Endothelial cell of umbilical vein (primary cell): ENCODE measurements around the gene USP36. TPM values are rescaled to one million over a fixed set of nuclear protein-coding genes. Genes with fewer than 3 reads are reported as not detected.

Source experiments
- BruUV-seq: library from RNA; stranded (reverse); fragments of 400-500 nt; replicated peaks from 2 replicates; lab custom pipeline; 2021; lab: Mats Ljungman, UMichigan
- CTCF ChIA-PET: fragments of 300-600, 350-600 bp; sonication (Branson Sonifier 250); formaldehyde crosslinking; loops from one replicate; lab custom pipeline; 2021; ENCODE audit warnings: antibody characterized with exemption, inconsistent platforms; lab: Charles Lee
- POLR2A ChIA-PET: fragments of 300-600, 350-600 bp; sonication (Branson Sonifier 250); formaldehyde crosslinking; loops from one replicate; lab custom pipeline; 2021; ENCODE audit warnings: antibody characterized with exemption, inconsistent platforms; lab: Charles Lee
- DNase-seq: peaks from one replicate; pipeline ENCODE4 v3.0.0-alpha.2; 2011; ENCODE audit warnings: low read depth, low spot score
- FAIRE-seq: peaks from 2 replicates; lab custom pipeline; 2011; peaks lifted over from hg19 to GRCh38; lab: Jason Lieb, UNC
- H2AFZ ChIP-seq: 2 replicates; pipeline ENCODE4 v1.6.0; 2012; ENCODE audit warnings: low read depth, low read length, control low read depth, inconsistent platforms
- H3K27ac ChIP-seq: 2 replicates; pipeline ENCODE4 v1.5.1; 2011; ENCODE audit warnings: low read depth, mild to moderate bottlenecking, control low read depth, low read length, moderate library complexity; ENCODE audit not compliant: insufficient read depth
- H3K27me3 ChIP-seq, 2 experiments: 2 replicates each; pipeline versions ENCODE4 v1.6.0 to v1.6.1; 2011; ENCODE audit warnings: low read length in 2 of 2, mixed read lengths in 1 of 2; ENCODE audit not compliant: control insufficient read depth in 2 of 2, insufficient read depth in 2 of 2
- H3K36me3 ChIP-seq, 2 experiments: 2 replicates in 1 of 2; 3 replicates in 1 of 2; pipeline ENCODE4 v1.5.1; 2011; ENCODE audit warnings: low read length in 2 of 2, mild to moderate bottlenecking in 1 of 2, moderate library complexity in 1 of 2; ENCODE audit not compliant: control insufficient read depth in 2 of 2, insufficient read depth in 2 of 2; ENCODE audit errors: extremely low read depth in 1 of 2
- H3K4me1 ChIP-seq: 3 replicates; pipeline ENCODE4 v1.5.1; 2011; ENCODE audit warnings: mild to moderate bottlenecking, low read length; ENCODE audit not compliant: control insufficient read depth, insufficient read depth; ENCODE audit errors: extremely low read depth
- H3K4me2 ChIP-seq: 2 replicates; pipeline ENCODE4 v1.6.1; 2011; ENCODE audit warnings: low read length, control low read depth, mixed read lengths; ENCODE audit not compliant: insufficient read depth
- H3K4me3 ChIP-seq, 3 experiments: fragments of 200-600 bp in 1 of 3; sonication (generic), shearing (Covaris generic) in 1 of 3; replicated peaks in 1 of 3; 2 replicates each; pipeline ENCODE4 v1.5.1; 2011 to 2016; ENCODE audit warnings: control low read depth in 3 of 3, low read length in 3 of 3, mild to moderate bottlenecking in 2 of 3, inconsistent platforms in 1 of 3, low read depth in 1 of 3, moderate library complexity in 1 of 3; ENCODE audit not compliant: insufficient read depth in 1 of 3
- H3K79me2 ChIP-seq: 2 replicates; pipeline ENCODE4 v1.6.0; 2012; ENCODE audit warnings: low read length, inconsistent platforms; ENCODE audit not compliant: control insufficient read depth, insufficient read depth
- H3K9ac ChIP-seq: replicated peaks from 2 replicates; pipeline ENCODE3; 2011; ENCODE audit warnings: low read length, control low read depth; ENCODE audit not compliant: insufficient read depth; ENCODE audit errors: extremely low read depth
- H3K9me1 ChIP-seq: replicated peaks from 3 replicates; pipeline ENCODE4 v1.6.0; 2011; ENCODE audit warnings: mild to moderate bottlenecking, low read length; ENCODE audit not compliant: control insufficient read depth, insufficient read depth; ENCODE audit errors: extremely low read depth
- H3K9me3 ChIP-seq: replicated peaks from 2 replicates; pipeline ENCODE4 v1.5.1; 2012; ENCODE audit warnings: low read length, inconsistent platforms; ENCODE audit not compliant: control insufficient read depth, insufficient read depth
- H4K20me1 ChIP-seq: replicated peaks from 2 replicates; pipeline ENCODE3; 2011; ENCODE audit warnings: mild to moderate bottlenecking, low read length; ENCODE audit not compliant: control insufficient read depth, insufficient read depth; ENCODE audit errors: extremely low read depth
- EZH2 ChIP-seq: IDR thresholded peaks from 2 replicates; pipeline ENCODE4 v1.6.1; 2012; ENCODE audit warnings: borderline replicate concordance, low read depth, mild to moderate bottlenecking, moderate library complexity, low read length, inconsistent platforms; ENCODE audit not compliant: severe bottlenecking
- FOS ChIP-seq: IDR thresholded peaks from 2 replicates; pipeline ENCODE4 v1.6.1; 2011; ENCODE audit warnings: mild to moderate bottlenecking, low read length, moderate library complexity, borderline replicate concordance; ENCODE audit not compliant: insufficient read depth
- GATA2 ChIP-seq: IDR thresholded peaks from 2 replicates; pipeline ENCODE4 v1.7.0; 2011; ENCODE audit warnings: low read depth, mild to moderate bottlenecking, moderate library complexity, mixed read lengths, low read length; ENCODE audit not compliant: insufficient read length, insufficient read depth
- JUN ChIP-seq: IDR thresholded peaks from 2 replicates; pipeline ENCODE4 v1.6.1; 2011; ENCODE audit warnings: borderline replicate concordance, low read depth; ENCODE audit not compliant: insufficient read length, insufficient read depth
- MYC ChIP-seq: IDR thresholded peaks from one replicate; pipeline ENCODE4 v1.6.1; 2011; ENCODE audit warnings: mild to moderate bottlenecking, low read depth, low read length
- POLR2A ChIP-seq: IDR thresholded peaks from 2 replicates; pipeline ENCODE4 v1.6.1; 2012; ENCODE audit warnings: low read depth, mild to moderate bottlenecking, control low read depth, low read length
- POLR2AphosphoS5 ChIP-seq: IDR thresholded peaks from 2 replicates; pipeline ENCODE4 v1.6.1; 2012; ENCODE audit warnings: low read depth, mild to moderate bottlenecking, control low read depth, low read length, moderate library complexity; ENCODE audit not compliant: insufficient read depth
- dilution Hi-C: fragments of 300-500 bp; cut with MboI; formaldehyde crosslinking; loops from one replicate; pipeline ENCODE4 v1.15.0; 2019; ENCODE audit warnings: low sequenced_read_pairs; ENCODE audit not compliant: extremely low pct_ligation_motif_present
- intact Hi-C: fragments of 100-400 bp; cut with micrococcal nuclease; formaldehyde crosslinking; loops from one replicate; pipeline ENCODE4 v1.10.0; 2022
- polyA plus RNA-seq, 4 experiments: library from polyadenylated mRNA; depleted of rRNA in 3 of 4; stranded (reverse) in 3 of 4; unstranded in 1 of 4; fragments of >200 nt; gene quantifications; 2 replicates each; pipeline versions ENCODE4 v1.2.1 to v1.2.3, GENCODE V29; 2011 to 2012; ENCODE audit warnings: missing spikeins in 1 of 4
- total RNA-seq: library from RNA; stranded (reverse); gene quantifications from 2 replicates; pipeline ENCODE4 v1.2.3, GENCODE V29; 2021
- TF ChIP-seq, protein P1 (sequence below), 2 donors: IDR thresholded peaks; 1 replicate in 1 of 2; 2 replicates in 1 of 2; pipeline ENCODE4 v1.5.1; 2011; ENCODE audit warnings: low read length in 2 of 2, mild to moderate bottlenecking in 2 of 2, moderate library complexity in 2 of 2, control low read depth in 1 of 2, inconsistent platforms in 1 of 2, low read depth in 1 of 2; ENCODE audit not compliant: insufficient read depth in 1 of 2; ENCODE audit errors: extremely low read depth in 1 of 2
- TF ChIP-seq, protein P2 (sequence below): IDR thresholded peaks from 2 replicates; pipeline ENCODE4 v1.6.1; 2011; ENCODE audit not compliant: insufficient read depth, insufficient read length

The USP36 gene
- total and polyA plus RNA-seq, 2 donors (not counting 3 experiments of a cell fraction or from before 2014, with no cell fraction given): 29.8 to 46.6 TPM

DNA sequence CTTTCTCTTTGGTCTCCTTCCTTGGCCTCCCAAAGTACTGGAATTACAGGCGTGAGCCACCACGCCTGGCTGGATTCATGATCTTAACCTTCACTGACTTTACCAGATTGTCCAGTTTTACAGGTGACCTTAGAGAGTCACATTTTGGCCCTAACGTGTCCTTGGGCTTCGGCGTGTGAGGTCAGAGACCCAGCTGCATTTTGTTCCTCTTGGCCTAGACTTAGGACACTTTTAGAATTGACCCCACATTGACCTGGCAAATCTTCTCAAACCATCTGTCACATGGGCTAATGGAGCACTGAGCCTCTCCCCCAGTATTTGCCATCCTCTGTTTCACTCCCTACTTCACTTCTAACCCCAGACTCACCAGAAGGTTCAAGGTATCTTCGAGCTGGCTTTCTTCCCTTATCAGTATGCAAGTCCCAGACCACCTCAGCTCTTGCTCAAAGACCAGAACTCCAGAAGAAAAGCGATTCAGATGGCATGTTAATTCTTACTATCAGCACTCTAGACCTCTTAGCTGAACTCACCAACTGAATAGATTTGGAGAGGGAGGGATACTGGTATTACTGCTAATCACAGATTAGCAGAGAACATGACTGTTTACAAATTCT lies 56.8 kb downstream of the USP36 start:
- H3K4me2 ChIP-seq: no peak overlapping the region
- H3K27me3 ChIP-seq: no peaks in the 10 kb centered on the region
- no peaks in the 10 kb centered on the region for H4K20me1 ChIP-seq
- TF ChIP-seq MYC (no peak), POLR2AphosphoS5 (no peak), EZH2 (no peak), JUN (no peak), GATA2 (no peak), POLR2A (no peak), FOS (no peak)
- TF ChIP-seq, protein P1, sequence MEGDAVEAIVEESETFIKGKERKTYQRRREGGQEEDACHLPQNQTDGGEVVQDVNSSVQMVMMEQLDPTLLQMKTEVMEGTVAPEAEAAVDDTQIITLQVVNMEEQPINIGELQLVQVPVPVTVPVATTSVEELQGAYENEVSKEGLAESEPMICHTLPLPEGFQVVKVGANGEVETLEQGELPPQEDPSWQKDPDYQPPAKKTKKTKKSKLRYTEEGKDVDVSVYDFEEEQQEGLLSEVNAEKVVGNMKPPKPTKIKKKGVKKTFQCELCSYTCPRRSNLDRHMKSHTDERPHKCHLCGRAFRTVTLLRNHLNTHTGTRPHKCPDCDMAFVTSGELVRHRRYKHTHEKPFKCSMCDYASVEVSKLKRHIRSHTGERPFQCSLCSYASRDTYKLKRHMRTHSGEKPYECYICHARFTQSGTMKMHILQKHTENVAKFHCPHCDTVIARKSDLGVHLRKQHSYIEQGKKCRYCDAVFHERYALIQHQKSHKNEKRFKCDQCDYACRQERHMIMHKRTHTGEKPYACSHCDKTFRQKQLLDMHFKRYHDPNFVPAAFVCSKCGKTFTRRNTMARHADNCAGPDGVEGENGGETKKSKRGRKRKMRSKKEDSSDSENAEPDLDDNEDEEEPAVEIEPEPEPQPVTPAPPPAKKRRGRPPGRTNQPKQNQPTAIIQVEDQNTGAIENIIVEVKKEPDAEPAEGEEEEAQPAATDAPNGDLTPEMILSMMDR (IDR thresholded peaks at IDR 0.05; ENCODE audit: extremely low read depth in 1 of 2, insufficient read depth in 1 of 2, low read depth in 1 of 2, low read length in 2 of 2): no peak
- TF ChIP-seq, protein P2, sequence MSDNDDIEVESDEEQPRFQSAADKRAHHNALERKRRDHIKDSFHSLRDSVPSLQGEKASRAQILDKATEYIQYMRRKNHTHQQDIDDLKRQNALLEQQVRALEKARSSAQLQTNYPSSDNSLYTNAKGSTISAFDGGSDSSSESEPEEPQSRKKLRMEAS: no peak
- H3K4me3 ChIP-seq: no peak overlapping the region
- H3K9me1 ChIP-seq: no peaks in the 10 kb centered on the region
- no peak for FAIRE-seq
- H3K9me3 ChIP-seq: no peaks in the 10 kb centered on the region
- H2AFZ ChIP-seq: no peak overlapping the region
- intact Hi-C loops: no loop called here
- H3K4me1 ChIP-seq: peaks cover 4% of the 10 kb centered on the region
- ChIA-PET CTCF (interaction anchor here (0.7 kb wide), 1 partner anchor 17 kb away, joined by 3 read pairs; no protein-coding TSS in a partner anchor), POLR2A (no interaction called here)
- H3K79me2 ChIP-seq: peaks cover 17% of the 10 kb centered on the region
- no TSS peak for BruUV-seq
- no peaks in the 10 kb centered on the region for H3K36me3 ChIP-seq
- no peak for DNase-seq
- dilution Hi-C loops: no loop called here
- H3K9ac ChIP-seq: no peak overlapping the region
- H3K27ac ChIP-seq: no peak overlapping the region
